K562 (cell line): ENCODE measurements around the gene SNRNP40. TPM values are rescaled to one million over a fixed set of nuclear protein-coding genes. Genes with fewer than 3 reads are reported as not detected.
A peak's percentile ranks its signal among the peaks of the same experiment; 100 is the strongest.

ENCODE experiments used
- ATF3 ChIP-seq, 2 experiments: fragments of 450-650 bp in 1 of 2; sonication (generic) in 1 of 2; formaldehyde crosslinking in 1 of 2; IDR thresholded peaks in 1 of 2; conservative IDR thresholded peaks in 1 of 2; 2 replicates each; pipeline versions ENCODE4 v1.6.1 to v1.8.1; 2016 to 2023; ENCODE audit warnings: mild to moderate bottlenecking in 2 of 2, moderate library complexity in 2 of 2, inconsistent platforms in 1 of 2, missing genetic modification reagents in 1 of 2
- CC2D1A ChIP-seq: fragments of 450-650 bp; IDR thresholded peaks from 2 replicates; pipeline ENCODE4 v1.6.1; 2017; ENCODE audit warnings: mild to moderate bottlenecking
- FOS ChIP-seq: IDR thresholded peaks from 3 replicates; pipeline ENCODE4 v1.6.1; 2011; ENCODE audit not compliant: insufficient read length; ENCODE audit errors: extremely low read depth
- NFATC3 ChIP-seq: fragments of 450-650 bp; IDR thresholded peaks from 2 replicates; pipeline ENCODE4 v1.6.1; 2017; ENCODE audit warnings: mild to moderate bottlenecking
- NFYB ChIP-seq: IDR thresholded peaks from 2 replicates; pipeline ENCODE4 v1.6.1; 2011; ENCODE audit warnings: mild to moderate bottlenecking, moderate library complexity; ENCODE audit not compliant: insufficient read length; ENCODE audit errors: extremely low read depth
- PHF20 ChIP-seq: fragments of 450-650 bp; IDR thresholded peaks from 2 replicates; pipeline ENCODE4 v1.6.1; 2018; ENCODE audit not compliant: partially characterized antibody
- POLR2AphosphoS2 ChIP-seq: IDR thresholded peaks from 2 replicates; pipeline ENCODE4 v1.6.1; 2012; ENCODE audit warnings: low read length, improper control_type of control experiment
- RBFOX2 ChIP-seq: fragments of 200-400 bp; formaldehyde crosslinking; IDR thresholded peaks from 2 replicates; pipeline ENCODE4 v1.6.1; 2017; ENCODE audit warnings: low read depth, mild to moderate bottlenecking, low read length, moderate library complexity
- VEZF1 ChIP-seq: fragments of 200-800 bp; sonication (Bioruptor generic); IDR thresholded peaks from 2 replicates; pipeline ENCODE4 v1.6.1; 2017; ENCODE audit warnings: missing genetic modification characterization, missing compliant biosample characterization
- YBX1 ChIP-seq: fragments of 450-650 bp; IDR thresholded peaks from 2 replicates; pipeline ENCODE4 v1.7.1; 2016; ENCODE audit warnings: mild to moderate bottlenecking
- ZBTB12 ChIP-seq: fragments of 250-450 bp; sonication (Bioruptor Pico); IDR thresholded peaks from 2 replicates; pipeline ENCODE4 v1.4.0; 2020
- ZBTB17 ChIP-seq: fragments of 450-650 bp; formaldehyde crosslinking; IDR thresholded peaks from 2 replicates; pipeline ENCODE4 v1.4.0; 2020; ENCODE audit warnings: mild to moderate bottlenecking
- ZBTB7A ChIP-seq: IDR thresholded peaks from 2 replicates; pipeline ENCODE4 v1.6.1; 2011; ENCODE audit warnings: low read depth, mild to moderate bottlenecking, low read length, moderate library complexity, borderline replicate concordance; ENCODE audit not compliant: control insufficient read depth
- ZNF282 ChIP-seq: sonication (generic); formaldehyde crosslinking; IDR thresholded peaks from 2 replicates; pipeline ENCODE4 v1.8.1; 2023; ENCODE audit warnings: missing genetic modification reagents
- ZNF551 ChIP-seq: fragments of 250-450 bp; sonication (Bioruptor Pico); IDR thresholded peaks from 2 replicates; pipeline ENCODE4 v1.5.0; 2021; ENCODE audit warnings: mild to moderate bottlenecking, moderate library complexity
- ZNF644 ChIP-seq: fragments of 200-800 bp; sonication (Bioruptor generic); IDR thresholded peaks from 2 replicates; pipeline ENCODE4 v1.6.1; 2016; ENCODE audit warnings: low read depth, missing genetic modification characterization, missing compliant biosample characterization
- polyA plus RNA-seq, 8 experiments: library from polyadenylated mRNA; depleted of rRNA in 4 of 8; stranded (reverse) in 5 of 8; unstranded in 3 of 8; fragments of >200 nt; fragmentation: Nextera tagmentation in 2 of 8; fragmentation: Illumina TruSeq in 1 of 8; extraction: Ambion mirVana in 2 of 8; extraction: Trizol in 1 of 8; gene quantifications; 2 replicates each; pipeline versions ENCODE4 v1.2.1 to v1.2.3, GENCODE V29; 2011 to 2014; ENCODE audit warnings: inconsistent platforms in 1 of 8, missing spikeins in 1 of 8
- total RNA-seq, 7 experiments: library from RNA; depleted of rRNA in 6 of 7; stranded (reverse); fragments of >200 nt in 6 of 7; fragmentation: Illumina TruSeq in 2 of 7; extraction: Trizol in 2 of 7; gene quantifications; 2 replicates each; pipeline versions ENCODE4 v1.2.1 to v1.2.3, GENCODE V29; 2011 to 2021; ENCODE audit warnings: low replicate concordance in 1 of 7
- TF ChIP-seq, protein P1 (sequence below): fragments of 450-650 bp; IDR thresholded peaks from 2 replicates; pipeline ENCODE4 v1.6.1; 2014; ENCODE audit warnings: low read depth, mild to moderate bottlenecking, moderate library complexity, borderline replicate concordance
- TF ChIP-seq, protein P2 (sequence below): fragments of 250-450 bp; sonication (Bioruptor Pico); IDR thresholded peaks from 2 replicates; pipeline ENCODE4 v1.4.0; 2020; ENCODE audit warnings: mild to moderate bottlenecking, moderate library complexity, borderline replicate concordance

The SNRNP40 gene
- total and polyA plus RNA-seq, 9 of the 15 experiments (the other 6 are each of a cell fraction or from before 2014, with no cell fraction given): 48.7 to 278 (median 163) TPM

DNA sequence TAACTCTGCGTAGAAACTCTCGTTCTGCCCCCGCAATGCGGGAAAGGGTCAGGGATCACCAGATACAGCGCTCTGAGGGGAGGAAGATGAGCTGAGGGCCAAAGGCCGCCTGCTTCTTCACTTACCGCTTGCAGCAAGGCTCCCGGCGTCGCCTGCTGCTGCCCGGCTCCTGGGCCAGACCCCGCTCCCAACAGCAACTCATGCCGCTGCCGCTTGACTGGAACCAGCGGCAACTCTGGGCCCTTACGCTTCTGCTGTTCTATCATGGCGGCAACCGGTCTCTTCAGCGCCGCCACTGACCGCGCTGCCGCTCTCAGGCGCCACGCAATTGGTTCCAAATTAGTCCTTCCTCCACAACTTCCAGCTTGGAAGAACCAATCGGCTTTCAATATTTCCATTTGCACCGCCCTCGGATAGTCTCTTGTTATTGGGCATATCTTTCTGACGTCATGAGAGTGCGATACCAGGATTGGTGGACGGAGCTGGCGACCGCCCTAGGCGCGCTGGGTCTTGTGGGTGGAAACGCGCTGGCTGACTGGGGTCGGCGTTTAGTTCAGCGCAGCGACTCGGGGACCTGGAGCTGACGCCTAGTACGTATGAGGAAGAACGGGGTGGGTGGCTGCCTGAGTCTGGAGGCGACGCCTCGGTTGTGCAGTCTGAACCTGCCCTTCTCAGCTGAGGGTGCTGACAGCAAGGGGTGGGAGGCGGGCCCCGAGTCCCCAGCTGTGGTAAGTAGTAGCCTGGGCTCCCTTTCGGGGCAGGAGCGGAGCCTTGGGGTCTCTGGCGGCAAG lies at the start of gene SNRNP40, which contains the start of gene ZCCHC17 (continued):
- TF ChIP-seq ZBTB12 (CRISPR knock-in tag): peak; percentile 73
- TF ChIP-seq NFYB: peak; percentile 69
- TF ChIP-seq ZBTB7A: peak; percentile 73; the same call in 1 of the 2 replicates
- TF ChIP-seq ZNF551 (CRISPR knock-in tag): no peak
- TF ChIP-seq, protein P1, sequence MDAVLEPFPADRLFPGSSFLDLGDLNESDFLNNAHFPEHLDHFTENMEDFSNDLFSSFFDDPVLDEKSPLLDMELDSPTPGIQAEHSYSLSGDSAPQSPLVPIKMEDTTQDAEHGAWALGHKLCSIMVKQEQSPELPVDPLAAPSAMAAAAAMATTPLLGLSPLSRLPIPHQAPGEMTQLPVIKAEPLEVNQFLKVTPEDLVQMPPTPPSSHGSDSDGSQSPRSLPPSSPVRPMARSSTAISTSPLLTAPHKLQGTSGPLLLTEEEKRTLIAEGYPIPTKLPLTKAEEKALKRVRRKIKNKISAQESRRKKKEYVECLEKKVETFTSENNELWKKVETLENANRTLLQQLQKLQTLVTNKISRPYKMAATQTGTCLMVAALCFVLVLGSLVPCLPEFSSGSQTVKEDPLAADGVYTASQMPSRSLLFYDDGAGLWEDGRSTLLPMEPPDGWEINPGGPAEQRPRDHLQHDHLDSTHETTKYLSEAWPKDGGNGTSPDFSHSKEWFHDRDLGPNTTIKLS: no peak; the same call in none of the 2 replicates
- no peak for TF ChIP-seq NFATC3
- TF ChIP-seq ZNF644 (tag): no peak
- no peak for TF ChIP-seq YBX1
- TF ChIP-seq RBFOX2: peak; percentile 99
- peak; percentile 90 for TF ChIP-seq ATF3 (IDR thresholded peaks at IDR 0.05)
- TF ChIP-seq ATF3 (CRISPR knock-in tag; conservative IDR thresholded peaks at IDR 0.05): peak; percentile 52; the same call in 1 of the 2 replicates
- TF ChIP-seq CC2D1A: 0 out of 2 replicates have a peak, but pooled peaks have one; percentile 8
- TF ChIP-seq ZBTB17: no peak
- TF ChIP-seq ZNF282 (CRISPR knock-in tag): no peak
- 0 out of 2 replicates have a peak, but pooled peaks have one; percentile 27 for TF ChIP-seq VEZF1 (CRISPR knock-in tag)
- TF ChIP-seq PHF20: peak; percentile 96
- TF ChIP-seq, protein P2, sequence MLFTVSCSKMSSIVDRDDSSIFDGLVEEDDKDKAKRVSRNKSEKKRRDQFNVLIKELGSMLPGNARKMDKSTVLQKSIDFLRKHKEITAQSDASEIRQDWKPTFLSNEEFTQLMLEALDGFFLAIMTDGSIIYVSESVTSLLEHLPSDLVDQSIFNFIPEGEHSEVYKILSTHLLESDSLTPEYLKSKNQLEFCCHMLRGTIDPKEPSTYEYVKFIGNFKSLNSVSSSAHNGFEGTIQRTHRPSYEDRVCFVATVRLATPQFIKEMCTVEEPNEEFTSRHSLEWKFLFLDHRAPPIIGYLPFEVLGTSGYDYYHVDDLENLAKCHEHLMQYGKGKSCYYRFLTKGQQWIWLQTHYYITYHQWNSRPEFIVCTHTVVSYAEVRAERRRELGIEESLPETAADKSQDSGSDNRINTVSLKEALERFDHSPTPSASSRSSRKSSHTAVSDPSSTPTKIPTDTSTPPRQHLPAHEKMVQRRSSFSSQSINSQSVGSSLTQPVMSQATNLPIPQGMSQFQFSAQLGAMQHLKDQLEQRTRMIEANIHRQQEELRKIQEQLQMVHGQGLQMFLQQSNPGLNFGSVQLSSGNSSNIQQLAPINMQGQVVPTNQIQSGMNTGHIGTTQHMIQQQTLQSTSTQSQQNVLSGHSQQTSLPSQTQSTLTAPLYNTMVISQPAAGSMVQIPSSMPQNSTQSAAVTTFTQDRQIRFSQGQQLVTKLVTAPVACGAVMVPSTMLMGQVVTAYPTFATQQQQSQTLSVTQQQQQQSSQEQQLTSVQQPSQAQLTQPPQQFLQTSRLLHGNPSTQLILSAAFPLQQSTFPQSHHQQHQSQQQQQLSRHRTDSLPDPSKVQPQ: no peak
- no peak; the same call in 1 of the 2 replicates for TF ChIP-seq POLR2AphosphoS2
- TF ChIP-seq FOS: peak; percentile 90
